HG03025 (cell line): Measurements from ENCODE around the gene PLXNA2.

ENCODE experiments used
- ATAC-seq: cut with Tn5 transposase; IDR thresholded peaks from one replicate; pipeline ENCODE4 v1.9.1; 2021; ENCODE audit warnings: mild to moderate bottlenecking, moderate library complexity; ENCODE audit not compliant: unreplicated experiment, low FRiP score

PLXNA2 gene

DNA sequence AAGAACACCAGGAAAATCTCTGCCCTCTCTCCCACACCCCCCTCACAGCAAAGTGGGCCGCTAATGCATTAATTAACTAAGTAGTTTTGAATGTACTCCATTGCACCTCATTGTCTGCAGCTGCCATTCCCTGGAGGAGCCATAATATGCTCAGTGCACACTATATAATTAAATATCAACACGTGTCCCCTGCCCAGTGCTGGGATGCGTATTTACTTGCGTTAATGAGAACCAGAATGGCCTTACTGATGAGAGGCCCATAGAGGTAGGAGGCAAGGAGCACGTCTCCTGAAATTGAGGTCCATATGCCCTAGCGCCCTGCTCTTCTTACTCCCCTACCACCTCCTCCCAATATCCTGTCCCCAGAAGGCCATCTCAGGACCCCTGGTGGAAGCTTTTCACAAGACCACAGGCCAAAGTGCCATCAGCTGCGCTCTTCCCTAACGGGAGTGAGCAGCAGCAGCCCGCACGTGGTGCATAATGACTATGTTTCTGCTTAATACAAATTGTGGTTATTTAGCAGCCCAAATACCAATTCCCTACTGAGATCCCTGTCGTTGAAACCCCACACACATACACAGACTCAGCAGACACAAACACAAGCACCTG lies 76.8 kb downstream of the PLXNA2 start:
- ATAC-seq = no peak

DNA sequence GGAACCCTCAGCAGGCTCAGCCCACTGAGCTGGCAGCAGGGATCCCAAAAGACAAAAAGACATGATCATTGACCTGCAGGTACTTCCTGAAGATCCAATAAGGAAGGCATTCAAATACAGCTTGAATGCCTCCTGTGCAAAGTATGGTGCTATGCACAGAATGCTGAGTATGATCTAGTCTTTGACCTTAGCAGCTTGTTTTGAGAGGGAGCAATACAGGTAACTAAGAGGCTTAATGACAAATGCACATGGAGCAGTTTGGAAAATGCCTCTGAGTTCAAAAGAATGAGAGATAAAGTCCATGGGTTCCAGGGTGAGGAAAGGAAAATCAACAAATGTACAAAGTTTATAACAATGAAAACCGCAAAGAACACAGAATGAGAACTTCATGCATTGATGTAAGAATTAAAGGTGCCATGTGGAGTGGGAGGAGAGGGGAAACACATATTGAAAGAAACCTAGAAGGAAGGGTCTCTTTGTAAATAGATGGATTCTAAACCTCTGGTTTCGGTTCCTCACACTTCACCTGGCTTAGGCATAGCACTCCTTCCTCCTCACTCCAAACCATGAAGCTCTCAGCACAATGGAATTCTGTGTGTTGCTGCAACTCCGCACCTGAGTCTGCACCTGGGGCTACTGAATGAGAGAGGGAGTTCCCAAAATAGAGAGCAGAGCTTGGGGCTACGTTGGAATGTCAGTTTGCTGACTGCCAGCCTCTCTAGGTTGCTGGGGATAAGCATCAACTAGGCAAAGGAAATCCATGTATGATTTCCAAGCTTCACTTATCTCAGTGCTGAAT lies 77.6 kb downstream of the PLXNA2 start:
- ATAC-seq = no peak

GRCh38 chr1:208165659-208166058 lies 78.5 kb downstream of the PLXNA2 start:
- ATAC-seq = no peak

- ATAC-seq = no peak
Measured at GRCh38 chr1:208164609-208165008, 79.6 kb downstream of the PLXNA2 start.

DNA sequence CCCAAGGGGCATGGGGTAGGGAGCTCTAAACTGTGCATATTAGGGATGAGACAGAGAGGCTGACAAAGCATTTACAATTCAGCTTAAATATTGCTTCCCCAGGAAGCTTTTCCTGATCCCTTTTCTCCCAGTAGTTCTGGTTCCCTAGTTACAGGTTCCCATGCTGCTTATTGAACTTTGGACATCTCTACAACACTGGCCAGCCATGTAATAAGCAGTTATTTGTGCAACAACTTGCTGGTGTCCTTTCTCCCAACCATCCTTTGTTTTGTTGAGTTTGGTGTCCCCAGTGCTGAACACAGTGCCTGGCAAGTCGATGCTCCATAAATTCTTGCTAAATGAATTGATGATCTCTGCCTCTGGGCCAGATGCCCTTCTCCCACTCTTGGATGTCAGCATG lies 80.6 kb downstream of the PLXNA2 start:
- ATAC-seq = no peak

- no peak for ATAC-seq
Measured at GRCh38 chr1:208162903-208163302, 81.3 kb downstream of the PLXNA2 start.

DNA sequence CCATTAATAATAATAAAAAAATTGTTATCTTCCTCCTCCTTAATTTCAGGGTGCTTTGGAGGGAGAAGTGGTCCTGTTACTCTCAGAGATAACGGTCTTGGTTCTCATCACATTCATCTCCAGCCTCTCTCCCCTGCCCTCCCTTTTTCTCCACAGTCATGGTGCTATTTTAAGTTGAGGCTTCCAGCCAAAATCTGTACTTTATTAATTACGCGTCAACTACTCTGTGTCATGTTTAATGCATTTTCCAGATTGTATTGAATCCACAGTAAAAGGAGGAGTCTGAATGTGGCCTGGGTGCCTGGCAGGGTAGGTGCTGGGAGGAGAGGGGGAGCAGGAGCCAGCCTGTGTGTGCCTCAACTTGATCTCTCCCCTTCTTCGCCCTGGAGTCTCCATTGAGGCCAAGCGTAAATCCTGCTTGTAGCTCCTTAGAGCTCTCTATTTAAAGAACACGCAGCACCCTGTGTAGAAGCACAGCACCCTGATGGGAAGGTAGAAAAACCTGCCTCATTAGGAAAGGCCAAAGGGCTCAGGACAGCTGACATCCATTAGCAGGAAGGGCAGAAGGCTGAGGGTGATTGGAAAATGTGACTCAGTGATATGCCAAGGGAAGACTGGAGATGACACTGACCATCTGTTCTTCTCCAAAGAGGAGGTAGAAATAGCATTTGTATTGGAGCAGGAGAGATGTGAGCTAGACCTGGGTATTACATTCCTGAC lies 82.4 kb downstream of the PLXNA2 start:
- ATAC-seq = no peak

- ATAC-seq = no peak
Measured at GRCh38 chr1:208161005-208161404, 83.2 kb downstream of the PLXNA2 start.

GRCh38 chr1:208160259-208160819 lies 83.8 kb downstream of the PLXNA2 start:
- no peak for ATAC-seq

DNA sequence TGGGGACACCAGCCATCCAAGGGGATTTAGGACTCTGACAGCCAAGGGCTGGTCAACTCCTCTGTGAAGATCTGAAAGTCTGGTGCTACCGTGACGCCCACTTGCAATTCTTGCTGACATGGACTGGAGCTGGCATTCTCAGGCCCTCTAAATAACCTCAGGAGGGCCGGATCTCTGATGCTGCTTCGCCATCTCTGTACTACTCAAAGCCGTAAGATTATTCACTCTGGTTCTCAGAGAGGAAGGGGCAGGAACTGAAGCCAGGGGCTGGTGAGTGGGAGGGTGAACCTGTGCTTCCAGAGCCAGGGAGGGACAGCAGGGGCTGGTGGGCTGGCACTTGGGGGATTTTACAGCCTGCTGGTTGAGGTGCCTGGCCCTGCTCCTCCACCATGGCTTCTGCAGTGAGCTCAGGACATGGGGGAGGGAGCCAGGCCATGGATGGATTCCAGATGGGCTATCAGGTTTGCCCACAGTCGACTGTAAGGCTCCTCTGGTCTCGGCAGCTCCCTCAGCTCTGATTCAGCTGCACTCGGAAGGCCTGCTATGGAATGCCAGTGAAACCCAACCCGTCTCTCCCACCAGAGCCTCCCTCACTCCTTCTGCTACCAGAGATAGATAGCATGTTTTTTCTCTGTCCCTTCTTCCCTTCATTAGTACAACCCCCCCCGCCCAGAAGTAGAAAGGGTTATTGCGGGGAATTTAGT lies 84.5 kb downstream of the PLXNA2 start:
- ATAC-seq = no peak

- no peak for ATAC-seq
Measured at GRCh38 chr1:208158640-208159554, 85.3 kb downstream of the PLXNA2 start.

- no peak for ATAC-seq
Measured at GRCh38 chr1:208157769-208158168, 86.4 kb downstream of the PLXNA2 start.

DNA sequence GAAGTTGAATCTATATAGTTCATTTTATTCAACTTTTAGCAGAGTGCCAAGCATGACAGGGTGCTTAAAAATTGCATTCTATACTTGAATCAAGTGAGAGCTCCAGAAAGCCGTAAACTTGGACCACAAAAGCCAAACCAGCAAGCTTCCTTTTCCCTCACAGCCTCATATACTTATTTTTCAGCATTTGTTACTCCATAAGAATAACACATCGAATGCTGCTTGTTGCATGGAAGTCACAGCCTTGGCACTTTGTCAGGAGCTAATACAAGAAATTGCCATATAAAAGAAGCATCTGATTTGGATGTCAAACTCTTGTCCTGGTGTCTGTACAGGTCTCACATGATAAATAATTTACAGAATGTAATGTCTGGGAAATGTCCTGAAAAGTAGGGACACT lies 87.4 kb downstream of the PLXNA2 start:
- no peak for ATAC-seq

GRCh38 chr1:208156310-208156709 lies 87.9 kb downstream of the PLXNA2 start:
- ATAC-seq = no peak

- no peak for ATAC-seq
Measured at GRCh38 chr1:208154679-208155642, 89.2 kb downstream of the PLXNA2 start.

GRCh38 chr1:208154040-208154439 lies 90.1 kb downstream of the PLXNA2 start:
- no peak for ATAC-seq

DNA sequence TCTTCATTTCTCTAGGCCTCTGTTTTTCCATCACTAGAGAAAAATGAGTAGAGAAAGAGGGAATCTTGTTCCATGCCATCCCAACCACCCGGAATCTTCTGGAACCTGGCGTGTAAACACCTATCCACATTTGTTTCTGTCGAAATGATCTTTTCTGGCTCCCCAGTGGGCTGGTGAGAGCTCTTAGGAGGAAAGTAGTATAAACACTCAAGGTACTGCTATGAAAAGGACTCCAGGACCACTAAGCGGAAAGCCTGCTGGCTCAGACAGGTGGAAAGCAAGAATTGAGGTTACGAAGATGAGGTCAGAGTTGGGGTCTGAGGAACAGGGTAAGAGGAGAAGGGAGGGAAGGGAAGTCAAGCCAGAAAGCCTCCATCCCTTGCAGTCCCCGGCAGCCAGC lies 90.8 kb downstream of the PLXNA2 start:
- ATAC-seq = no peak
